Ishikawa (cell line): ENCODE measurements around the gene TMEM89.

Experiments used
- CEBPB ChIP-seq: IDR thresholded peaks from 2 replicates; pipeline ENCODE4 v1.6.1; 2012
- CREB1 ChIP-seq: IDR thresholded peaks from 2 replicates; pipeline ENCODE4 v1.6.1; 2012; ENCODE audit warnings: low read depth
- EGR1 ChIP-seq: IDR thresholded peaks from 2 replicates; pipeline ENCODE4 v1.6.1; 2012
- EP300 ChIP-seq: IDR thresholded peaks from 2 replicates; pipeline ENCODE4 v1.6.1; 2012; ENCODE audit warnings: borderline replicate concordance
- FOXM1 ChIP-seq: IDR thresholded peaks from 2 replicates; pipeline ENCODE4 v1.6.1; 2012; ENCODE audit warnings: low read depth, borderline replicate concordance
- NFIC ChIP-seq: IDR thresholded peaks from 2 replicates; pipeline ENCODE4 v1.6.1; 2012
- RAD21 ChIP-seq: IDR thresholded peaks from 2 replicates; pipeline ENCODE4 v1.6.1; 2012; ENCODE audit warnings: low read depth
- TAF1 ChIP-seq: IDR thresholded peaks from 2 replicates; pipeline ENCODE4 v1.6.1; 2012; ENCODE audit warnings: low read depth, mild to moderate bottlenecking
- TCF12 ChIP-seq: IDR thresholded peaks from 2 replicates; pipeline ENCODE4 v1.6.1; 2012; ENCODE audit warnings: low read depth
- TEAD4 ChIP-seq: IDR thresholded peaks from 2 replicates; pipeline ENCODE4 v1.6.1; 2012
- YY1 ChIP-seq: IDR thresholded peaks from 2 replicates; pipeline ENCODE4 v1.6.1; 2012; ENCODE audit warnings: low read depth
- ZBTB7A ChIP-seq: IDR thresholded peaks from 2 replicates; pipeline ENCODE4 v1.6.1; 2012; ENCODE audit warnings: low read depth
- TF ChIP-seq, protein P1 (sequence below): IDR thresholded peaks from 2 replicates; pipeline ENCODE4 v1.6.1; 2012
- TF ChIP-seq, protein P2 (sequence below): IDR thresholded peaks from 2 replicates; pipeline ENCODE4 v1.6.1; 2012; ENCODE audit warnings: low read depth, mild to moderate bottlenecking
- TF ChIP-seq, protein P3 (sequence below): IDR thresholded peaks from 2 replicates; pipeline ENCODE4 v1.6.1; 2012

The TMEM89 gene, protein sequence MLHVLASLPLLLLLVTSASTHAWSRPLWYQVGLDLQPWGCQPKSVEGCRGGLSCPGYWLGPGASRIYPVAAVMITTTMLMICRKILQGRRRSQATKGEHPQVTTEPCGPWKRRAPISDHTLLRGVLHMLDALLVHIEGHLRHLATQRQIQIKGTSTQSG

DNA sequence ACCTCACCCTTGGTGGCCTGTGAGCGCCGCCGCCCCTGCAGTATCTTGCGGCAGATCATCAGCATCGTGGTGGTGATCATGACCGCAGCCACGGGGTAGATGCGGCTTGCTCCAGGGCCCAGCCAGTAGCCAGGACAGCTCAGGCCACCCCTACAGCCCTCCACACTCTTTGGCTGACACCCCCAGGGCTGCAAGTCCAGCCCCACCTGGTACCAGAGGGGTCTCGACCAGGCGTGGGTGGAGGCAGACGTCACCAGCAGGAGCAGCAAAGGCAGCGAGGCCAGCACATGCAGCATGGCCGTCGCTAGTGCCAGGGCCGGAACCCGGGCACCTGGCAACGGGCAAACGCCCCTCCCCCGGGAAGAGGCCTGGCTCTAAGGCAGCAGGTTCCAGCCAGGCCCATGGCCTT is at the start of gene TMEM89:
TMEM89 (minus strand) TSS at position 309 of the 409 bp plus-strand sequence; CDS start at position 296, 13 bp downstream.
- TF ChIP-seq TAF1, result no peak
- no peak for TF ChIP-seq YY1
- TF ChIP-seq TCF12, result no peak

DNA sequence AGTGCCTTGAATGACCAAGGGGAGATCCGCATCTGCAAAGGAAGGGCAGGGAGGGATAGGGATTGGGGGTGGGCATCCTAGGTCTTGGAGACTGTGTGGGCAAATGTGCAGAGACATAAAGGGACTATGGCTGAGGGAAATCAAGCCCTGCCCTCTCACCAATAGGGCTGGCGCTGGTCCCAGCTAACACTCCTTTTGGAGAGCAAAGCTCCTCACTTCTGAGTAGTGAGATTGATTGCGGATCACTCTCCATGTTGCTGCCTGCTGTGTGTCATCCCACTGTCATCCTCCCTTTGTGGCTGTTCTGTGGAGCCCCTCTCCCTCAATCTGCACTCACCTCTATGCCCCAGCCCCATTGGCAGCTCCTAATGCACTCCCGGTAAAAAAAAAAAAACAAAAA is 43.4 kb upstream of the TMEM89 start:
- no peak for TF ChIP-seq TAF1
- no peak for TF ChIP-seq CEBPB
- no peak for TF ChIP-seq TEAD4
- no peak for TF ChIP-seq EGR1
- TF ChIP-seq ZBTB7A, result no peak
- TF ChIP-seq FOXM1, result no peak
- no peak for TF ChIP-seq CREB1
- TF ChIP-seq NFIC, result no peak
- TF ChIP-seq, protein P1, sequence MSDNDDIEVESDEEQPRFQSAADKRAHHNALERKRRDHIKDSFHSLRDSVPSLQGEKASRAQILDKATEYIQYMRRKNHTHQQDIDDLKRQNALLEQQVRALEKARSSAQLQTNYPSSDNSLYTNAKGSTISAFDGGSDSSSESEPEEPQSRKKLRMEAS, result no peak
- no peak for TF ChIP-seq RAD21

DNA sequence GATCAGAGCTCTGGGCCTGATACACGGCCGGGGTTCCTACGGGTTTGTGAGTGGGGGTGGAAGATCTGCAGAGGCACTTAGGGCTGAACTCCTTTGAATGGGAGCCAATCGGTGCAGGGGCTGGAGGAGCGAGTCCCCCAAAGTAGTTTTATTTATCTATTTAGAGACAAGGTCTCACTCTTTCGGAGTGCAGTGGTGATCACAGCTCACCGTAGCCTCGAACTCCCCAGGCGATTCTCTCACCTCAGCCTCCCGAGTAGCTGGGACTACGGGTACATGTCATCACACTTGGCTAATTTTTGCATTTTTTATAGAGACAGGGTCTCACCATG is 42.7 kb upstream of the TMEM89 start:
- TF ChIP-seq NFIC, result no peak
- TF ChIP-seq, protein P2, sequence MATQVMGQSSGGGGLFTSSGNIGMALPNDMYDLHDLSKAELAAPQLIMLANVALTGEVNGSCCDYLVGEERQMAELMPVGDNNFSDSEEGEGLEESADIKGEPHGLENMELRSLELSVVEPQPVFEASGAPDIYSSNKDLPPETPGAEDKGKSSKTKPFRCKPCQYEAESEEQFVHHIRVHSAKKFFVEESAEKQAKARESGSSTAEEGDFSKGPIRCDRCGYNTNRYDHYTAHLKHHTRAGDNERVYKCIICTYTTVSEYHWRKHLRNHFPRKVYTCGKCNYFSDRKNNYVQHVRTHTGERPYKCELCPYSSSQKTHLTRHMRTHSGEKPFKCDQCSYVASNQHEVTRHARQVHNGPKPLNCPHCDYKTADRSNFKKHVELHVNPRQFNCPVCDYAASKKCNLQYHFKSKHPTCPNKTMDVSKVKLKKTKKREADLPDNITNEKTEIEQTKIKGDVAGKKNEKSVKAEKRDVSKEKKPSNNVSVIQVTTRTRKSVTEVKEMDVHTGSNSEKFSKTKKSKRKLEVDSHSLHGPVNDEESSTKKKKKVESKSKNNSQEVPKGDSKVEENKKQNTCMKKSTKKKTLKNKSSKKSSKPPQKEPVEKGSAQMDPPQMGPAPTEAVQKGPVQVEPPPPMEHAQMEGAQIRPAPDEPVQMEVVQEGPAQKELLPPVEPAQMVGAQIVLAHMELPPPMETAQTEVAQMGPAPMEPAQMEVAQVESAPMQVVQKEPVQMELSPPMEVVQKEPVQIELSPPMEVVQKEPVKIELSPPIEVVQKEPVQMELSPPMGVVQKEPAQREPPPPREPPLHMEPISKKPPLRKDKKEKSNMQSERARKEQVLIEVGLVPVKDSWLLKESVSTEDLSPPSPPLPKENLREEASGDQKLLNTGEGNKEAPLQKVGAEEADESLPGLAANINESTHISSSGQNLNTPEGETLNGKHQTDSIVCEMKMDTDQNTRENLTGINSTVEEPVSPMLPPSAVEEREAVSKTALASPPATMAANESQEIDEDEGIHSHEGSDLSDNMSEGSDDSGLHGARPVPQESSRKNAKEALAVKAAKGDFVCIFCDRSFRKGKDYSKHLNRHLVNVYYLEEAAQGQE, result no peak
- TF ChIP-seq, protein P1, result no peak
- no peak for TF ChIP-seq EGR1
- TF ChIP-seq, protein P3, sequence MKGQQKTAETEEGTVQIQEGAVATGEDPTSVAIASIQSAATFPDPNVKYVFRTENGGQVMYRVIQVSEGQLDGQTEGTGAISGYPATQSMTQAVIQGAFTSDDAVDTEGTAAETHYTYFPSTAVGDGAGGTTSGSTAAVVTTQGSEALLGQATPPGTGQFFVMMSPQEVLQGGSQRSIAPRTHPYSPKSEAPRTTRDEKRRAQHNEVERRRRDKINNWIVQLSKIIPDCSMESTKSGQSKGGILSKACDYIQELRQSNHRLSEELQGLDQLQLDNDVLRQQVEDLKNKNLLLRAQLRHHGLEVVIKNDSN, result no peak
- TF ChIP-seq CEBPB, result no peak
- no peak for TF ChIP-seq YY1
- no peak for TF ChIP-seq RAD21
- TF ChIP-seq FOXM1, result no peak

DNA sequence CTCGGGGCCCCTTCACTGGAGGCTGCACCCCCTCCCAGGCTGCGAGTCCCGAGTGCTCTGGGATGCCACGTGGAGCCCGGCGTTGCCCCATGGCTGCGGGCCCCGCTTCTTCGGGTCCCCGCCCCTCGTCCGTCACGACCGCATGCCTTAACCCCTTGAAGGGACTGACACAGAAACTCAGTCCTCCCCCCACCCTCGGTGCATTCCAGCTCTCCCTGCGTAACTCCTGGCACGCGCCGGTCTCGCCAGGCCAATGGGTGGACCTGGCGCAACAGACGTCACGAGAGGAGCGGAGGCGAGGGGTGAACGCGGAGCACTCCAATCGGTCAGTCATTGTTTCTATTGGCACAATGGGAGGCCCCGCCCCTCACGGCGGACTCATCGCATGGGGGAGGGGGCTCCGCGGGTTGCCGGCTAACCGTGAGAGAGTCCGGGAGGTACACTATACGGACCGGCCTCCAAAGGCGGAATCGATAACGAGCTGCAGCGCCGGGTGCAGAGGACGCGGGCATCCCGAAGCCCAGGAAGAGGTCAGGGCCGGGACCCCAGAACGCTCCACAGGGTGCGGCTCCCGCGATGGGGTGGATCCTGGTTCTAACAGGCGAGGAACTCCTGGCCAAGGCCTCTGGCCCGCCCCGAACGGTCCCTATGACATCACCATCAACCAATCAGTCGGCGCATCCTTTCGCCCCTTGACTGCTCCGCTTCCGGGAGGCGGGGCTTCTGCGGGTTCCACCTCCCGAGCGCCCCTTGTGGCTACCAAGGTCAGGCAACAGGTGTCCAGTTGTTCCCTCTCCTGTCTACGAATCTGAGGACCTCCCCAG is 42.1 kb upstream of the TMEM89 start:
- TF ChIP-seq NFIC (peak; percentile 53), ZBTB7A (0 out of 2 replicates have a peak, but pooled peaks have one; percentile 63), TCF12 (peak; percentile 58), RAD21 (peak; percentile 7; the same call in 1 of the 2 replicates), CREB1 (peak; percentile 70), EGR1 (no peak), TEAD4 (peak; percentile 97), CEBPB (no peak; the same call in 1 of the 2 replicates), EP300 (no peak), YY1 (peak; percentile 56; the same call in 1 of the 2 replicates), TAF1 (peak; percentile 47), FOXM1 (no peak)
- TF ChIP-seq, protein P3, result peak; percentile 69
- TF ChIP-seq, protein P2, result no peak; the same call in none of the 2 replicates
- TF ChIP-seq, protein P1, result peak; percentile 99

DNA sequence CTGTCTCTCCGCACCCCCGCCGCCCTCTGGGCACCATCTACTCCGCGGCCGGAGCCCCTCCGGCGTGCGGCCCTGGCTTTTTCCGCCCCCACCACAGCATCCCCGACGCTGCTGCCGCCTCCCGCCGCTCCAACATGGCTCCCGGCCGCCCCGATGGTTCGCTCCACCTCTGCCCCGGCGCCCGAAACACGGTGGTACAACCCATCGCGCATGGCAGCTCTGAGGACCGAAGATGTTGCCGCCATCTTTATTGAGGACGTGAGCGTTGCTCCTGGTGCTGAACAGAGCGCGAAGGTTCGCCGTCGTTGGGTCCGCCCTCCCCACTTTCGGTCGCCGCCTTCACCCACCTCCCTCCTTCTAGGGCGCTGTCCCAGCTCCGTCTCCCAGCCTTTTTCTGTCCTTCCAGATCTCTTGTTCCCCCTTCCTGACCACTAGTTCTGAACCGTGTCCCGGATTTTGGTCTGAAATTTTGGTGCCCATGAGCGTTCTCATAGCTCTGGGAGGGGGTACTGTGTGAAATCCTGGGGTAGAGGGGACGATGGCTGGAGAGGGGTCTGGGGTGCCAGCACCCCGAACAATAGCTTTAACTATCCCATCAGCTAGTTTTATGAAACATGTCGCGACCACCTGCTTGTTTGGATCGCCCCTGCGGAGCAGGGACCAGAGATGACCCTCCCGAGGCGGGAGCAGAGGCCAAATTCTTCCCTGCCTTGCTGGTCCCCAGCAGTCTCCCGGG is 41.4 kb upstream of the TMEM89 start, which contains the start of gene CELSR3:
CELSR3 (minus strand) TSS at position 134 of the 736 bp plus-strand sequence. CDS start 252 bp downstream, outside the sequence.
- peak; percentile 96 for TF ChIP-seq YY1
- TF ChIP-seq, protein P1, result peak; percentile 67; the same call in 1 of the 2 replicates
- TF ChIP-seq EP300, result 0 out of 2 replicates have a peak, but pooled peaks have one; percentile 6
- TF ChIP-seq EGR1, result no peak
- TF ChIP-seq, protein P3, result no peak
- peak; percentile 53; the same call in 1 of the 2 replicates for TF ChIP-seq TAF1
- TF ChIP-seq, protein P2, result peak; percentile 59
